ENCODE results near the gene CDC42SE2.

The CDC42SE2 gene

DNA sequence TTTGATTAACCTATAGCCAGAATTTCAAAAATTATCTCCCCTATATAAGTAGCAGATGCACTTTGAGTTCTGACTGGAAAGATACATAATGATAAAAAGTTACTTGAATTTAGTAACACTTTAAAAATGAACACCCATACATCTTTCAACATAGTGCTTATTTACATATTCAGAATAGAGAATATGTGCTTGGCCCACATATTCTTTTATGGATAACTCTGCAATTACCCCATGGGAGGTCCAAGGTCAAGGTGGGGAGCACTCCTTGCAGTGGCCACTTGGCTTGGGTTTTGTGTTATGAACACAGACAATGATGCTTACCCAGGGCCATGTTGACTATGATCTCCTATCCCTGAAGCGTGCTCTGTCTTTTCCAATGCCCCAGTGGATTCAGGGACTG lies 169.3 kb downstream of the CDC42SE2 start:
- no peak for DNase-seq (ENCODE audit: low read depth, low spot score)

DNA sequence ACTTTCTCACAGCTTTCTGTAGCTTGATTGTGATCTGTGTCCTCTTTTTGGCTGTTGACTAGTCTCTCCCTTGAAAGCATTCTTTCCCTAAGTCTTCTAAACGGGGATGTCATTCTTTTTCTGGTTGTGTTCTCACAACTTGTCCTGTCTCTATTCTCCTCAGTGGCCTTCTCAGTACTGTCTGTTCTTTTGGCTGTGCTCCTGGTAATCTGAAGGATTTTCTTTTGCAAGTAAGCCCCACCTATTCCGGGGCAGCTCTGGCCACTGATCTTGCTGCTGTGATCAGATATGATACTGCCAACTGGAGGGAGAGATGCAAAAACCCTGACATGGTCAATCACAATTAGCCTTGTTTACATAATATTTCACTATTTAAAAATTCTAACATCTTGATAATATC lies 172.2 kb downstream of the CDC42SE2 start:
- no peak for DNase-seq (ENCODE audit: low read depth, low spot score)

DNA sequence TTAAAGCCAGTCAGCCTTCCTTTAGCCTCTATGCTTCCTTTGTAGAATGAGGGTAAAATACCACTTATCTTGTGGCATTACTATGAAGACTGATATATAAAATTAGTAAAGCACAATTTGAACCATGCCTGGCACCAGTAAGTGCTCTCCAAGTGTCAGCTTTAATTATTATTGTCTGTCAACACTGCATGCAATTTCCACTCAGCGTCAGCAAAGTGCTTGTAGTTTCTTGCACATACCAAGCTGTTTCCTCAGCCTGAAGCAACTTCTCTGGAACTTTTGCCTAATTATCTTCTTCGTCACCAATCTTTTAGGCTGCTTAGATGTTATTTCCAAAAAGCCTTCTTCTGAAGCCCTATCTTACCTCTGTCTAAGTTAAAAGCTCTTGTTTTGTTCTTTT lies 177.3 kb downstream of the CDC42SE2 start:
- DNase-seq (ENCODE audit: low read depth, low spot score) = no peak

All from astrocyte of the hippocampus (primary cell).